H9 (cell line): Measurements from ENCODE around the gene KLHL18. TPM values are rescaled to one million over a fixed set of nuclear protein-coding genes. Genes with fewer than 3 reads are reported as not detected.
A peak's percentile ranks its signal among the peaks of the same experiment; 100 is the strongest.

ENCODE experiments used
- DNase-seq: peaks from one replicate; pipeline ENCODE4 v3.0.0-alpha.2; 2017
- H2AFZ ChIP-seq: one replicate; pipeline ENCODE4 v1.6.1; 2013; ENCODE audit warnings: mild to moderate bottlenecking, low read length, control low read depth, moderate library complexity
- H2AK5ac ChIP-seq: 2 replicates; pipeline ENCODE4 v1.6.1; 2013; ENCODE audit warnings: low read length, control low read depth, mixed read lengths; ENCODE audit not compliant: insufficient read length
- H2BK120ac ChIP-seq: one replicate; pipeline ENCODE4 v1.6.1; 2013; ENCODE audit warnings: low read depth, mild to moderate bottlenecking, low read length, control low read depth, inconsistent platforms; ENCODE audit not compliant: poor library complexity, severe bottlenecking
- H2BK12ac ChIP-seq: 2 replicates; pipeline ENCODE4 v1.6.1; 2013; ENCODE audit warnings: low read length, control low read depth, mixed read lengths, low read depth; ENCODE audit not compliant: insufficient read length
- H2BK15ac ChIP-seq: 2 replicates; pipeline ENCODE4 v1.6.1; 2013; ENCODE audit warnings: low read depth, low read length, control low read depth
- H2BK20ac ChIP-seq: one replicate; pipeline ENCODE4 v1.6.1; 2013; ENCODE audit warnings: low read depth, mild to moderate bottlenecking, low read length, control low read depth, inconsistent platforms; ENCODE audit not compliant: poor library complexity, severe bottlenecking
- H2BK5ac ChIP-seq: 2 replicates; pipeline ENCODE4 v1.6.1; 2013; ENCODE audit warnings: low read length, control low read depth, mixed read lengths; ENCODE audit not compliant: insufficient read length
- H3K14ac ChIP-seq: 2 replicates; pipeline ENCODE4 v1.6.1; 2013; ENCODE audit warnings: low read length, control low read depth; ENCODE audit not compliant: insufficient read depth
- H3K18ac ChIP-seq: 2 replicates; pipeline ENCODE4 v1.6.1; 2013; ENCODE audit warnings: low read depth, mild to moderate bottlenecking, mixed read lengths, low read length, control low read depth; ENCODE audit not compliant: insufficient read length
- H3K23ac ChIP-seq: 2 replicates; pipeline ENCODE4 v1.6.1; 2013; ENCODE audit warnings: low read length, control low read depth, mixed read lengths, low read depth; ENCODE audit not compliant: insufficient read length
- H3K23me2 ChIP-seq: 2 replicates; pipeline ENCODE4 v1.6.1; 2013; ENCODE audit warnings: low read depth, mild to moderate bottlenecking, mixed read lengths, low read length, control low read depth; ENCODE audit not compliant: insufficient read length, poor library complexity, severe bottlenecking
- H3K27ac ChIP-seq: 2 replicates; pipeline ENCODE4 v1.5.1; 2013; ENCODE audit warnings: low read length, control low read depth, mixed read lengths, low read depth; ENCODE audit not compliant: insufficient read length
- H3K27me3 ChIP-seq: 2 replicates; pipeline ENCODE4 v1.6.1; 2013; ENCODE audit warnings: low read length, control low read depth, inconsistent platforms; ENCODE audit not compliant: insufficient read depth
- H3K4ac ChIP-seq: 2 replicates; pipeline ENCODE4 v1.6.1; 2013; ENCODE audit warnings: low read depth, mild to moderate bottlenecking, control low read depth, inconsistent platforms, low read length, moderate library complexity
- H3K4me1 ChIP-seq: 2 replicates; pipeline ENCODE4 v1.6.1; 2013; ENCODE audit warnings: low read length, control low read depth, inconsistent platforms; ENCODE audit not compliant: insufficient read depth
- H3K4me2 ChIP-seq: 2 replicates; pipeline ENCODE4 v1.6.1; 2013; ENCODE audit warnings: low read length, control low read depth, mixed read lengths; ENCODE audit not compliant: insufficient read length, insufficient read depth
- H3K56ac ChIP-seq: 2 replicates; pipeline ENCODE4 v1.6.1; 2013; ENCODE audit warnings: low read depth, mild to moderate bottlenecking, mixed read lengths, low read length, control low read depth; ENCODE audit not compliant: insufficient read length
- H3K79me1 ChIP-seq: 2 replicates; pipeline ENCODE4 v1.6.1; 2013; ENCODE audit warnings: low read depth, mild to moderate bottlenecking, moderate library complexity, low read length, control low read depth, inconsistent platforms; ENCODE audit not compliant: insufficient read depth, poor library complexity, severe bottlenecking
- H3K79me2 ChIP-seq: 2 replicates; pipeline ENCODE4 v1.6.1; 2013; ENCODE audit warnings: low read length, control low read depth, inconsistent platforms; ENCODE audit not compliant: insufficient read depth
- H3K9ac ChIP-seq: 2 replicates; pipeline ENCODE4 v1.6.1; 2013; ENCODE audit warnings: low read length, control low read depth, mixed read lengths; ENCODE audit not compliant: insufficient read length; ENCODE audit errors: extremely low read depth
- H3K9me3 ChIP-seq: one replicate; pipeline ENCODE4 v1.6.1; 2013; ENCODE audit warnings: low read depth, low read length, inconsistent platforms; ENCODE audit not compliant: control insufficient read depth
- H3T11ph ChIP-seq: one replicate; pipeline ENCODE4 v1.6.1; 2013; ENCODE audit warnings: mild to moderate bottlenecking, low read length, control low read depth, inconsistent platforms
- H4K20me1 ChIP-seq: one replicate; pipeline ENCODE4 v1.6.1; 2013; ENCODE audit not compliant: control insufficient read depth, insufficient read length, insufficient read depth
- H4K5ac ChIP-seq: 2 replicates; pipeline ENCODE4 v1.6.1; 2013; ENCODE audit warnings: low read depth, mild to moderate bottlenecking, mixed read lengths, low read length, control low read depth; ENCODE audit not compliant: insufficient read length
- H4K8ac ChIP-seq: replicated peaks from 2 replicates; pipeline ENCODE4 v1.6.1; 2013; ENCODE audit warnings: low read length, control low read depth, mixed read lengths, low read depth; ENCODE audit not compliant: insufficient read length
- H4K91ac ChIP-seq: 2 replicates; pipeline ENCODE4 v1.6.1; 2013; ENCODE audit warnings: low read depth, mild to moderate bottlenecking, moderate library complexity, mixed read lengths, low read length, control low read depth; ENCODE audit not compliant: insufficient read length
- H3K27ac Mint-ChIP-seq, 3 experiments: 2 replicates in 2 of 3; 3 replicates in 1 of 3; pipeline ENCODE4 v1.8.0; 2020 to 2021; ENCODE audit warnings: mixed read lengths in 3 of 3, mild to moderate bottlenecking in 1 of 3, moderate library complexity in 1 of 3
- H3K27me3 Mint-ChIP-seq: 2 replicates; pipeline ENCODE4 v1.8.0; 2021; ENCODE audit warnings: low read depth, mild to moderate bottlenecking, moderate library complexity, mixed read lengths
- H3K36me3 Mint-ChIP-seq, 3 experiments: 2 replicates in 2 of 3; 3 replicates in 1 of 3; pipeline ENCODE4 v1.8.0; 2020 to 2021; ENCODE audit warnings: low read depth in 3 of 3, mixed read lengths in 3 of 3; ENCODE audit not compliant: insufficient read depth in 1 of 3
- H3K4me1 Mint-ChIP-seq, 2 experiments: 2 replicates each; pipeline ENCODE4 v1.8.0; 2020; ENCODE audit warnings: mixed read lengths in 2 of 2
- H3K4me3 Mint-ChIP-seq, 2 experiments: 2 replicates in 1 of 2; 3 replicates in 1 of 2; pipeline ENCODE4 v1.8.0; 2020 to 2021; ENCODE audit warnings: mild to moderate bottlenecking in 2 of 2, mixed read lengths in 2 of 2, moderate library complexity in 1 of 2
- H3K9me3 Mint-ChIP-seq, 2 experiments: 2 replicates in 1 of 2; 3 replicates in 1 of 2; pipeline ENCODE4 v1.8.0; 2020; ENCODE audit warnings: mild to moderate bottlenecking in 2 of 2, mixed read lengths in 2 of 2, moderate library complexity in 1 of 2
- WGBS: extraction: QIAGEN DNeasy Blood & Tissue Kit; methylation state at CpG from one replicate; pipeline ENCODE4 v1.1.7; 2013; ENCODE audit warnings: missing lambda C conversion rate, low lambda C conversion rate, mixed read lengths; ENCODE audit not compliant: insufficient read length; ENCODE audit errors: extremely low coverage; 5-methylcytosine and 5-hydroxymethylcytosine counted together
- total RNA-seq: library from RNA; stranded (reverse); gene quantifications from 2 replicates; pipeline ENCODE4 v1.2.1, GENCODE V29; 2021
- TF ChIP-seq, protein P1 (sequence below): fragments of 200-600 bp; sonication (generic); conservative IDR thresholded peaks from 3 replicates; pipeline ENCODE4 v1.8.0; 2021; ENCODE audit warnings: antibody characterized with exemption, mild to moderate bottlenecking

The KLHL18 gene
- total RNA-seq, 1 experiment from 2014 or later, result 55.3 TPM

DNA sequence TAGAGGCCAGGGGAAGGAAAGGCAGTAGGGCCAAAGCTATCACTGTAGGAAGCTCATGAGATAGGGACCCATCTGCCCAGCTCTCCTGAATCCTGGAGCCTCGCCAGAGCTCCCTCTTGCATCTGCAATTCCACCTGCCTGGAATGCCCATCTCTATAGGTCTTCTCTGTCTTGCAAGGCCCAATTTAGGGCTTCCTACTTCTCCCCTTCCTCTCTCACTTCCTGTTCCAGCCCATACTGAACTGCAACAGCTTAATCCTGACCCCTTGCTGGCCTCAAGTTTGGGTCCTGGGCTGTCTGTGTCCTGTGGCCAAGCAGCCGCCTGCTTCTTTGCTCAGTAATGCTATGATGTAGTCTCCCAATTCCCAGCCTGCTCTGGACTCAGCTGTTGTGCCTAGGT, 94.4 kb downstream of the KLHL18 start:
- no peak overlapping the region for H3T11ph ChIP-seq
- H3K27me3 Mint-ChIP-seq, result peaks cover 2% of the 10 kb centered on the region; the same call in 1 of the 2 replicates
- H2AFZ ChIP-seq, result no peak overlapping the region
- no peak overlapping the region for H3K4ac ChIP-seq
- peak overlapping the region in 1 of 3 experiments; percentile 32; a peak in 2 of 7 replicates for H3K27ac Mint-ChIP-seq
- H4K91ac ChIP-seq, result no peak overlapping the region
- no peak overlapping the region for H2BK5ac ChIP-seq
- no peaks in the 10 kb centered on the region for H3K27me3 ChIP-seq
- H3K36me3 Mint-ChIP-seq, result no peaks in the 10 kb centered on the region; a peak in 1 of 7 replicates
- no peak overlapping the region for H3K27ac ChIP-seq
- H3K23ac ChIP-seq, result no peak overlapping the region
- H2BK120ac ChIP-seq, result no peak overlapping the region
- no peak overlapping the region for H3K56ac ChIP-seq
- TF ChIP-seq, protein P1, sequence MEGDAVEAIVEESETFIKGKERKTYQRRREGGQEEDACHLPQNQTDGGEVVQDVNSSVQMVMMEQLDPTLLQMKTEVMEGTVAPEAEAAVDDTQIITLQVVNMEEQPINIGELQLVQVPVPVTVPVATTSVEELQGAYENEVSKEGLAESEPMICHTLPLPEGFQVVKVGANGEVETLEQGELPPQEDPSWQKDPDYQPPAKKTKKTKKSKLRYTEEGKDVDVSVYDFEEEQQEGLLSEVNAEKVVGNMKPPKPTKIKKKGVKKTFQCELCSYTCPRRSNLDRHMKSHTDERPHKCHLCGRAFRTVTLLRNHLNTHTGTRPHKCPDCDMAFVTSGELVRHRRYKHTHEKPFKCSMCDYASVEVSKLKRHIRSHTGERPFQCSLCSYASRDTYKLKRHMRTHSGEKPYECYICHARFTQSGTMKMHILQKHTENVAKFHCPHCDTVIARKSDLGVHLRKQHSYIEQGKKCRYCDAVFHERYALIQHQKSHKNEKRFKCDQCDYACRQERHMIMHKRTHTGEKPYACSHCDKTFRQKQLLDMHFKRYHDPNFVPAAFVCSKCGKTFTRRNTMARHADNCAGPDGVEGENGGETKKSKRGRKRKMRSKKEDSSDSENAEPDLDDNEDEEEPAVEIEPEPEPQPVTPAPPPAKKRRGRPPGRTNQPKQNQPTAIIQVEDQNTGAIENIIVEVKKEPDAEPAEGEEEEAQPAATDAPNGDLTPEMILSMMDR, result no peak
- H4K5ac ChIP-seq, result no peak overlapping the region
- no peak overlapping the region for H3K18ac ChIP-seq
- H4K8ac ChIP-seq, result no peak overlapping the region
- H3K4me2 ChIP-seq, result no peak overlapping the region
- H3K4me1 ChIP-seq, result no peaks in the 10 kb centered on the region
- H3K9me3 ChIP-seq, result no peaks in the 10 kb centered on the region
- H2BK15ac ChIP-seq, result no peak overlapping the region
- H3K79me1 ChIP-seq, result no peaks in the 10 kb centered on the region
- no peak overlapping the region for H2AK5ac ChIP-seq
- no peak overlapping the region for H3K14ac ChIP-seq
- H2BK20ac ChIP-seq, result no peak overlapping the region
- H3K79me2 ChIP-seq, result no peaks in the 10 kb centered on the region
- no CpG with 5 or more reads among the region's 2 CpGs for WGBS
- H2BK12ac ChIP-seq, result no peak overlapping the region
- no peaks in the 10 kb centered on the region; a peak in 1 of 5 replicates for H3K9me3 Mint-ChIP-seq
- H3K4me1 Mint-ChIP-seq, result peaks cover 23 to 28% of the 10 kb centered on the region in 2 experiments
- no peaks in the 10 kb centered on the region for H4K20me1 ChIP-seq
- H3K4me3 Mint-ChIP-seq, result peak overlapping the region in 1 of 2 experiments; percentile 15; a peak in 1 of 5 replicates
- no peak overlapping the region for H3K9ac ChIP-seq
- peaks cover 16% of the 10 kb centered on the region for H3K23me2 ChIP-seq
- DNase-seq, result no peak
